Brain microvascular endothelial cell (primary cell): Measurements from ENCODE around the gene VTI1A.
"Not testable (repeated sequence)": the region's sequence is repeated elsewhere in the genome, so short reads cannot be mapped to it uniquely, and the experiment has no call there.

Source experiments
- DNase-seq: peaks from one replicate; pipeline ENCODE4 v3.0.0-alpha.2; 2020
- H3K27ac ChIP-seq: fragments of 250-450 bp; sonication (Bioruptor Pico); 2 replicates; pipeline ENCODE4 v1.5.1; 2020; ENCODE audit warnings: mild to moderate bottlenecking, moderate library complexity
- H3K27me3 ChIP-seq: fragments of 250-450 bp; sonication (Bioruptor Pico); replicated peaks from 2 replicates; pipeline ENCODE4 v1.5.1; 2020; ENCODE audit warnings: mild to moderate bottlenecking
- H3K36me3 ChIP-seq: fragments of 250-450 bp; sonication (Bioruptor Pico); replicated peaks from 2 replicates; pipeline ENCODE4 v1.5.1; 2020; ENCODE audit warnings: mild to moderate bottlenecking
- H3K4me3 ChIP-seq: 2 replicates; pipeline ENCODE4 v1.5.1; 2011; ENCODE audit warnings: low read depth, mild to moderate bottlenecking, control low read depth, low read length, moderate library complexity
- in situ Hi-C: cut with HindIII; loops from 2 replicates; pipeline ENCODE4 v1.10.0; 2017; ENCODE audit warnings: low sequenced_read_pairs, low pct_ligation_motif_present
- TF ChIP-seq, protein P1 (sequence below): IDR thresholded peaks from 2 replicates; pipeline ENCODE4 v1.5.1; 2011; ENCODE audit warnings: low read depth, mild to moderate bottlenecking, moderate library complexity, low read length, control low read depth, inconsistent platforms; ENCODE audit errors: missing control alignments

VTI1A gene

DNA sequence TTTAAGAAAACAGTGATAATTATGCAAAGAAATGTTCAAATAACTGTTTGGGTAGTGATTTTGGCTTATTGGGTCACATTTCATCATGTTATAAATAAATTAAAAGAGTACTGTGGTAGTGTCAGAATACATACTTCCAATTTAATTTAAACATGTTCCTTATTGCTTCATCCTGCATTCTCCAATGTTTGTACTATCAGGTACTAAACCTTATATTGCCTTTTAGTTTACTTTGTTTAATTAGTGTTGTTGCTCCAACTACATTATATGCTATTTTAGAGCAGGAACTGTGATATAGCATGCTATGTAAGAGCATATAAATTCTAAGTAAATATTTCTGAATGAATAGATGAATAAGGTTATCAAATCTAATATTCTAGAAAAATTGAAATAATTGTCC is 40.9 kb downstream of the VTI1A start:
- Histone ChIP-seq H3K36me3 (no peaks in the 10 kb centered on the region), H3K27ac (no peak overlapping the region), H3K4me3 (no peak overlapping the region), H3K27me3 (no peaks in the 10 kb centered on the region)
- in situ Hi-C loops = no loop called here
- TF ChIP-seq, protein P1, sequence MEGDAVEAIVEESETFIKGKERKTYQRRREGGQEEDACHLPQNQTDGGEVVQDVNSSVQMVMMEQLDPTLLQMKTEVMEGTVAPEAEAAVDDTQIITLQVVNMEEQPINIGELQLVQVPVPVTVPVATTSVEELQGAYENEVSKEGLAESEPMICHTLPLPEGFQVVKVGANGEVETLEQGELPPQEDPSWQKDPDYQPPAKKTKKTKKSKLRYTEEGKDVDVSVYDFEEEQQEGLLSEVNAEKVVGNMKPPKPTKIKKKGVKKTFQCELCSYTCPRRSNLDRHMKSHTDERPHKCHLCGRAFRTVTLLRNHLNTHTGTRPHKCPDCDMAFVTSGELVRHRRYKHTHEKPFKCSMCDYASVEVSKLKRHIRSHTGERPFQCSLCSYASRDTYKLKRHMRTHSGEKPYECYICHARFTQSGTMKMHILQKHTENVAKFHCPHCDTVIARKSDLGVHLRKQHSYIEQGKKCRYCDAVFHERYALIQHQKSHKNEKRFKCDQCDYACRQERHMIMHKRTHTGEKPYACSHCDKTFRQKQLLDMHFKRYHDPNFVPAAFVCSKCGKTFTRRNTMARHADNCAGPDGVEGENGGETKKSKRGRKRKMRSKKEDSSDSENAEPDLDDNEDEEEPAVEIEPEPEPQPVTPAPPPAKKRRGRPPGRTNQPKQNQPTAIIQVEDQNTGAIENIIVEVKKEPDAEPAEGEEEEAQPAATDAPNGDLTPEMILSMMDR = no peak
- no peak for DNase-seq

DNA sequence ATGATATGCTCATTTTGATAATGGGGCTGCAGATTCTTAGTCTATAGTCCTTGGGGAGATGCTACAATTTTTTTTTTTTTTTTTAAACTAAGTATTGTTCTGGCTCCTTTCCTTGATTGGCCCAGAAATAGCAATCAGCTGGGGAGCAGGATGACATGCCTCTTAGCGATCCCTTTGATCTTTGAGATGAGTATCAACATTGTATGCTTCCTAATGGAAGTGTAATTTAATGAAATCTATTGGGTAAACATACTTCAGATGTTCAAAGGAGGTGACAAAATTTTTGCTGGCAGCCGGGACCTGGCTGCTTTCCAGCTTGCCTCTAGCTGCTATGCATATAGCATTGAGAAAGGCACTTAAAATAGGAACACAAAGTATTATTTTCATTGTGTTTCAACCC is 43.5 kb downstream of the VTI1A start:
- DNase-seq = no peak
- in situ Hi-C loops = no loop called here
- Histone ChIP-seq H3K4me3 (no peak overlapping the region), H3K36me3 (no peaks in the 10 kb centered on the region), H3K27me3 (no peaks in the 10 kb centered on the region), H3K27ac (no peak overlapping the region)
- TF ChIP-seq, protein P1 = no peak

DNA sequence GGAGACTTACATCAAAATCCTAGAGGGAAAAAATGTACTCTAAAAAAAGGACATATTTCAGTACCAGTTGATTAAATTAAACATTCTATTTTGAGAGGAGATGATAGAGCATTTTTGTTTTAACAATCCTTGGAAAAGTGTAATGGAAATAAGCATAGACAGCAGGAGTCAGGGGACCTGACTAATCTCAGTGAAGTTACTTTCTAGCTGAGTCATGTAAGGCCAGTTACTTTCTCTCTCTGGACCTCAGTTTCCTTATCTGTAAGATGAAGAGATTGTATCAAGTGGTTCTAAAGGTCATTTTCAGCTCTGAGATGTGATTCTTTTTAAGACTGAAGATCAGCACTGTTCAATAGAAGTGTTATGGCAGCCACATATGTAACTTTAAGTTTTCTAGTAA is 44.1 kb downstream of the VTI1A start:
- H3K27me3 ChIP-seq = no peaks in the 10 kb centered on the region
- H3K36me3 ChIP-seq = no peaks in the 10 kb centered on the region
- H3K4me3 ChIP-seq = no peak overlapping the region
- in situ Hi-C loops = no loop called here
- TF ChIP-seq, protein P1 = no peak
- H3K27ac ChIP-seq = no peak overlapping the region
- peak; percentile 17 for DNase-seq

DNA sequence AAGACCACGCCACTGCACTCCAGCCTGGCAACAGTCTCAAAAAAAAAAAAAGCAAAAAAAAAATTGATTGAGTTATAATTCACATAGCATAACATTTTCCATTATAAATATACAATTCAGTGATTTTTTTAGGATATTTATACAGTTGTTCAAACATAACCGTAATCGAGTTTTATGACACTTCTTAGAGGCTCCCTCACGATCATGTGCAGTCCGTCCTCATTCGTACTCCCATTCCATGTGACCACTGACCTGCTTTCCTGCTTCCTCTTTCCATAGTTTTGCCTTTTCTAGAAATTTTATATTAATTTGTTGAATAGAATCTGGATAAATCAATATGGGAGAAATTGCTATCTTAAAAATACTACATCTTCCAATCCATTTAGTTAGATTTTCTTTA is 45.7 kb downstream of the VTI1A start:
- no peaks in the 10 kb centered on the region for H3K36me3 ChIP-seq
- H3K27ac ChIP-seq = no peak overlapping the region
- H3K27me3 ChIP-seq = no peaks in the 10 kb centered on the region
- in situ Hi-C loops = no loop called here
- DNase-seq = no peak
- H3K4me3 ChIP-seq = no peak overlapping the region
- TF ChIP-seq, protein P1 = no peak

DNA sequence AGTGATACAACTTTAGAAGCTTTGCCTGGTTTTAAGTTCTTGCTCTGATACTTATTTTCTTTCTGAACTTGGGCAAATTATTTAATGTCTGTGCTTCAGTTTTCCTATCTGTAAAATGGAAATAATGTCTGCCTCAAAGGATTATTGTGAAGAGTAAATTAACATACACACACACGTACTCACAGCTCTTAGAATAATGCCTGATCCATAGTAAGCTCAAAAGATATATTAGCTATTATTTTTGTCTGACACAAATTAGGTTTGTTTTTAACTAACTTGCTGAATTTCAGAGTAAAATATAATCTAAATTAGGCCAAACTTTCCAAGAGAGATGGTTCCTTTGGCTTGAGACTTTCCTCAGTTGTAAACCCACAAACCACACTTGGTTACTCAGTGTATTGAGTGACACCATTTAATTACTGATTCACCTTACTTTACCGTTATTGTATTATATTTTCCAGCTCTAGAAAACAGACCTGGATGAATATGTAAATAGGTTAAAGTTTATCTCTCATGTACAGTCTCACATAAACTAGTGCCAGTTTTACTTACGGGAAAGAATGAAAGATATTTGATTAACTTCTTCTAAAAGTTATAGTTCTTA is 50.4 kb downstream of the VTI1A start:
- no peak overlapping the region for H3K27ac ChIP-seq
- TF ChIP-seq, protein P1 = no peak
- in situ Hi-C loops = no loop called here
- H3K36me3 ChIP-seq = no peaks in the 10 kb centered on the region
- no peak for DNase-seq
- no peak overlapping the region for H3K4me3 ChIP-seq
- H3K27me3 ChIP-seq = no peaks in the 10 kb centered on the region

DNA sequence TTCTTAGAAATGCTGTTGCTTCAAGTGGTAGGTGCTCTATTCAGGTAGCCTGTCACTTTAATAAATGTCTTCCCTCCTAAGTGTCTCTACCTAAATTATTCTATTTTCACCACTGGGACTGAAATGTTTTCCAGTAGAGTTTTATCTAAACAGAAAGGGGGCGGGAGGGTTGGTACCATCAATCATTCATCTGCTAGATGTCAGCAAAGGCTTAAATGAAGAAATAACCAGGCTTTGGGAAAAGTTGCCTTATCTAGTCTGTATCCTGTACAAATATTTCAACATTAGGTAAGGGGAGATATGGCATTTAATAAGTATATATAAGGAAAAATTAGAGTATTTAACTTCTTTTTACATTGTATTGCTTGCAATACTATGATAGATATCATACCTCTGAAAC is 51.8 kb downstream of the VTI1A start:
- TF ChIP-seq, protein P1 = no peak
- no peaks in the 10 kb centered on the region for H3K27me3 ChIP-seq
- no peak for DNase-seq
- in situ Hi-C loops = no loop called here
- H3K27ac ChIP-seq = no peak overlapping the region
- H3K4me3 ChIP-seq = no peak overlapping the region
- no peaks in the 10 kb centered on the region for H3K36me3 ChIP-seq

DNA sequence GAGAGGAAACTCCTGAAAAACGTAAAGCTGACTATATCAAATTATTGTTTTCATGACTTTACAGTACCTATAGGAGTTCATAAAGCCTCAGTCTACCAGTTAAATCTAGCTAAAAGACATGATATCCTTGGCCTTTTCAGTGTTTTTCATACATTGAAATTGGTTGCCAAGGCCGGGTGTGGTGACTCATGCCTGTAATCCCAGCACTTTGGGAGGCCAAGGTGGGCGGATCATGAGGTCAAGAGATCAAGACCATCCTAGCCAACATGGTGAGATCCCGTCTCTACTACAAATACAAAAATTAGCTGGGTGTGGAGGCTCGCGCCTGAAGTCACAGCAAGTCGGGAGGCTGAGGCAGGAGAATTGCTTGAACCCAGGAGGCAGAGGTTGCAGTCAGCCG is 53.0 kb downstream of the VTI1A start:
- H3K4me3 ChIP-seq, in situ Hi-C loops, H3K36me3 ChIP-seq, H3K27me3 ChIP-seq, DNase-seq, H3K27ac ChIP-seq: not testable (repeated sequence)
